CD4-positive, alpha-beta T cell (primary cell): ENCODE results near the gene NUDT21. TPM values are rescaled to one million over a fixed set of nuclear protein-coding genes. Genes with fewer than 3 reads are reported as not detected.
A peak's percentile ranks its signal among the peaks of the same experiment; 100 is the strongest.

Source experiments
- ATAC-seq: fragments of 200-7000 bp; cut with Tn5 transposase; one replicate; pipeline ENCODE4 v1.10.0; 2022; ENCODE audit warnings: mild to moderate bottlenecking; ENCODE audit not compliant: poor library complexity
- CTCF ChIA-PET: fragments of 350-600 bp; sonication (Branson Sonifier 250); formaldehyde crosslinking; loops from one replicate; lab custom pipeline; 2021; ENCODE audit warnings: antibody characterized with exemption, inconsistent platforms; lab: Charles Lee
- POLR2A ChIA-PET: fragments of 350-600 bp; sonication (Branson Sonifier 250); formaldehyde crosslinking; loops from one replicate; lab custom pipeline; 2021; ENCODE audit warnings: antibody characterized with exemption, inconsistent platforms; lab: Charles Lee
- DNase-seq, 14 experiments: peaks; one replicate each; pipeline ENCODE4 v3.0.0-alpha.2; 2013 to 2020; ENCODE audit warnings: mixed read lengths in 2 of 14
- H3K27ac ChIP-seq, 2 donors: one replicate each; pipeline versions ENCODE4 v1.5.1 to v1.7.0; 2013; ENCODE audit warnings: low read length in 2 of 2, low read depth in 1 of 2, mild to moderate bottlenecking in 1 of 2
- H3K27me3 ChIP-seq, 2 experiments: 1 replicate in 1 of 2; 2 replicates in 1 of 2; pipeline versions ENCODE4 v1.6.1 to v1.7.0; 2013; ENCODE audit warnings: low read length in 2 of 2, control low read depth in 1 of 2, mild to moderate bottlenecking in 1 of 2, moderate library complexity in 1 of 2; ENCODE audit not compliant: insufficient read depth in 2 of 2, control insufficient read depth in 1 of 2
- H3K36me3 ChIP-seq: one replicate; pipeline ENCODE4 v1.6.1; 2013; ENCODE audit warnings: low read length, control low read depth; ENCODE audit not compliant: insufficient read depth
- H3K4me1 ChIP-seq: one replicate; pipeline ENCODE4 v1.6.1; 2013; ENCODE audit warnings: low read length, control low read depth; ENCODE audit not compliant: insufficient read depth
- H3K4me3 ChIP-seq: one replicate; pipeline ENCODE4 v1.5.1; 2013; ENCODE audit warnings: mild to moderate bottlenecking, low read length, moderate library complexity
- H3K9me3 ChIP-seq, 2 experiments: 1 replicate in 1 of 2; 2 replicates in 1 of 2; pipeline versions ENCODE4 v1.6.1 to v1.7.0; 2013; ENCODE audit warnings: low read length in 2 of 2, mild to moderate bottlenecking in 2 of 2, control low read depth in 1 of 2, moderate library complexity in 1 of 2; ENCODE audit not compliant: control insufficient read depth in 1 of 2, insufficient read depth in 1 of 2
- H3K27ac Mint-ChIP-seq: one replicate; pipeline ENCODE4 v1.8.0; 2020; ENCODE audit warnings: mixed read lengths
- H3K27me3 Mint-ChIP-seq: one replicate; pipeline ENCODE4 v1.8.0; 2021; ENCODE audit warnings: mixed read lengths
- H3K36me3 Mint-ChIP-seq: one replicate; pipeline ENCODE4 v1.8.0; 2021; ENCODE audit warnings: low read depth, mixed read lengths
- H3K4me1 Mint-ChIP-seq: one replicate; pipeline ENCODE4 v1.8.0; 2021; ENCODE audit warnings: low read depth, mixed read lengths
- H3K4me3 Mint-ChIP-seq: one replicate; pipeline ENCODE4 v1.8.0; 2020; ENCODE audit warnings: mild to moderate bottlenecking, mixed read lengths
- H3K9me3 Mint-ChIP-seq: one replicate; pipeline ENCODE4 v1.8.0; 2020; ENCODE audit warnings: mixed read lengths
- intact Hi-C, 2 experiments: fragments of 100-400 bp; cut with DNase I in 1 of 2; cut with micrococcal nuclease in 1 of 2; formaldehyde crosslinking; loops; one replicate each; pipeline versions ENCODE4 v1.15.1 to v1.9.0; 2023 to 2025; cut with DNase I, micrococcal nuclease
- total RNA-seq, 174 experiments: library from RNA in 2 of 174; stranded (reverse) in 2 of 174; gene quantifications; one replicate each; pipeline ENCODE4 v1.2.3 and lab custom pipeline; 2021 to 2026
- TF ChIP-seq, protein P1 (sequence below): fragments of 200-600 bp; IDR thresholded peaks from one replicate; pipeline ENCODE4 v1.8.0; 2022; ENCODE audit warnings: antibody characterized with exemption, mild to moderate bottlenecking

The NUDT21 gene
- total RNA-seq, 2 experiments from 2014 or later, result 89.6 to 96.6 TPM

DNA sequence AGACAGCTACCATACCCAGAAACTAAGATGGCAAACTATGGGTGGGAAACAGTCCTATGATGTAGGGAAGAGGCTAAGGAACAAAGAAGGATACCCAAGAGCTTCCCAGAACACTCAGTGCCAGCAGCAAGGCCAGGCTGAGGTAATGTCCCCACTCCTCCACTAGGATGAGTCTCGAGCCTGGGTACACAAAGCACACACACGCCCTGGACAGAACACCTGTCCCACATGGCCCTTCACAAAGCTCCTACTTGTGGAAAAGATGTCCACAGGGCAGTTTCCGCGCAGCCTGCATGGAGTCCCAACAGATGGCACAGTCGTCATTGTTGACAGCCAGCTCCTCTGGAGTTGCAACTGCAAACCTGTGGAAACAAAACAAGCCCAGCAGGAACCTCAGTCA is 49.6 kb downstream of the NUDT21 start:
- H3K4me3 Mint-ChIP-seq, result no peak overlapping the region
- peak in 2 of 14 experiments; percentile 8 to 23 for DNase-seq
- peaks cover 59% of the 10 kb centered on the region for H3K36me3 ChIP-seq

GRCh38 chr16:56400458-56400857 is 50.7 kb downstream of the NUDT21 start:
- intact Hi-C loops, result no loop called here
- no peaks in the 10 kb centered on the region for H3K4me1 Mint-ChIP-seq
- Histone ChIP-seq H3K36me3 (peaks cover 58% of the 10 kb centered on the region), H3K4me1 (no peaks in the 10 kb centered on the region), H3K9me3 (no peaks in the 10 kb centered on the region), H3K27me3 (no peaks in the 10 kb centered on the region), H3K4me3 (no peak overlapping the region), H3K27ac (no peak overlapping the region)
- H3K27me3 Mint-ChIP-seq, result no peaks in the 10 kb centered on the region
- peaks cover 83% of the 10 kb centered on the region for H3K36me3 Mint-ChIP-seq
- H3K27ac Mint-ChIP-seq, result no peak overlapping the region
- DNase-seq (no peak), ATAC-seq (no peak)
- ChIA-PET POLR2A (no interaction called here), CTCF (no interaction called here)
- TF ChIP-seq, protein P1, sequence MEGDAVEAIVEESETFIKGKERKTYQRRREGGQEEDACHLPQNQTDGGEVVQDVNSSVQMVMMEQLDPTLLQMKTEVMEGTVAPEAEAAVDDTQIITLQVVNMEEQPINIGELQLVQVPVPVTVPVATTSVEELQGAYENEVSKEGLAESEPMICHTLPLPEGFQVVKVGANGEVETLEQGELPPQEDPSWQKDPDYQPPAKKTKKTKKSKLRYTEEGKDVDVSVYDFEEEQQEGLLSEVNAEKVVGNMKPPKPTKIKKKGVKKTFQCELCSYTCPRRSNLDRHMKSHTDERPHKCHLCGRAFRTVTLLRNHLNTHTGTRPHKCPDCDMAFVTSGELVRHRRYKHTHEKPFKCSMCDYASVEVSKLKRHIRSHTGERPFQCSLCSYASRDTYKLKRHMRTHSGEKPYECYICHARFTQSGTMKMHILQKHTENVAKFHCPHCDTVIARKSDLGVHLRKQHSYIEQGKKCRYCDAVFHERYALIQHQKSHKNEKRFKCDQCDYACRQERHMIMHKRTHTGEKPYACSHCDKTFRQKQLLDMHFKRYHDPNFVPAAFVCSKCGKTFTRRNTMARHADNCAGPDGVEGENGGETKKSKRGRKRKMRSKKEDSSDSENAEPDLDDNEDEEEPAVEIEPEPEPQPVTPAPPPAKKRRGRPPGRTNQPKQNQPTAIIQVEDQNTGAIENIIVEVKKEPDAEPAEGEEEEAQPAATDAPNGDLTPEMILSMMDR, result no peak
- H3K4me3 Mint-ChIP-seq, result no peak overlapping the region
- H3K9me3 Mint-ChIP-seq, result no peaks in the 10 kb centered on the region

More for the DNA sequence above, 49.6 kb downstream of the NUDT21 start:
- Histone ChIP-seq H3K27me3 (no peaks in the 10 kb centered on the region), H3K9me3 (no peaks in the 10 kb centered on the region), H3K4me3 (no peak overlapping the region), H3K27ac (no peak overlapping the region), H3K4me1 (no peaks in the 10 kb centered on the region)
- no peak overlapping the region for H3K27ac Mint-ChIP-seq
- CTCF ChIA-PET, result no interaction called here
- POLR2A ChIA-PET, result no interaction called here
- ATAC-seq, result no peak
- no peaks in the 10 kb centered on the region for H3K27me3 Mint-ChIP-seq
- H3K4me1 Mint-ChIP-seq, result no peaks in the 10 kb centered on the region
- H3K9me3 Mint-ChIP-seq, result no peaks in the 10 kb centered on the region
- TF ChIP-seq, protein P1, result no peak
- intact Hi-C loops, result no loop called here
- peaks cover 75% of the 10 kb centered on the region for H3K36me3 Mint-ChIP-seq

GRCh38 chr16:56399486-56399885 is 51.6 kb downstream of the NUDT21 start:
- Mint-ChIP-seq H3K9me3 (no peaks in the 10 kb centered on the region), H3K4me1 (no peaks in the 10 kb centered on the region), H3K4me3 (no peak overlapping the region), H3K27me3 (no peaks in the 10 kb centered on the region), H3K36me3 (peaks cover 77% of the 10 kb centered on the region), H3K27ac (no peak overlapping the region)
- Histone ChIP-seq H3K9me3 (no peaks in the 10 kb centered on the region), H3K4me3 (no peak overlapping the region), H3K4me1 (no peaks in the 10 kb centered on the region), H3K27me3 (no peaks in the 10 kb centered on the region), H3K27ac (no peak overlapping the region), H3K36me3 (peaks cover 48% of the 10 kb centered on the region)
- intact Hi-C loops, result no loop called here
- TF ChIP-seq, protein P1, result no peak
- ChIA-PET POLR2A (no interaction called here), CTCF (no interaction called here)
- no peak for DNase-seq
- ATAC-seq, result no peak
